CD4-positive, alpha-beta T cell treated with Interleukin-15 for 1 hour (primary cell): Measurements from ENCODE around the gene SYNGR3.
A peak's percentile ranks its signal among the peaks of the same experiment; 100 is the strongest.
"Not testable (repeated sequence)": the region's sequence is repeated elsewhere in the genome, so short reads cannot be mapped to it uniquely, and the experiment has no call there.

ENCODE experiments used
- DNase-seq: peaks from one replicate; pipeline ENCODE4 v3.0.0-alpha.2; 2020

SYNGR3 gene

GRCh38 chr16:1960665-1961630 is 28.8 kb upstream of the SYNGR3 start:
- no peak for DNase-seq

GRCh38 chr16:1961651-1962067 is 28.1 kb upstream of the SYNGR3 start:
- DNase-seq: no peak

GRCh38 chr16:1962161-1963153 is 27.3 kb upstream of the SYNGR3 start:
- not testable (repeated sequence) for DNase-seq

GRCh38 chr16:1963806-1964505 is 25.8 kb upstream of the SYNGR3 start:
- DNase-seq: no peak

GRCh38 chr16:1964506-1965395 is 25.0 kb upstream of the SYNGR3 start, which contains the start of gene RPS2:
TSS of gene RPS2 (minus strand) at chr16:1964826. CDS start at chr16:1964625, 201 bp downstream.
- DNase-seq: peak; percentile 99

GRCh38 chr16:1965396-1966001 is 24.3 kb upstream of the SYNGR3 start:
- no peak for DNase-seq

- no peak for DNase-seq
Observed at GRCh38 chr16:1966460-1966859, 23.3 kb upstream of the SYNGR3 start, which contains the start of gene RNF151. TSS of gene RNF151 (plus strand) at chr16:1966856. CDS start at chr16:1966882, 26 bp downstream.

GRCh38 chr16:1968146-1968953 is 21.4 kb upstream of the SYNGR3 start:
- no peak for DNase-seq

GRCh38 chr16:1971796-1972489 is 17.8 kb upstream of the SYNGR3 start, which contains the start of gene TBL3:
TSS of gene TBL3 (plus strand) at chr16:1972053. CDS start at chr16:1972165, 112 bp downstream.
- peak; percentile 96 for DNase-seq

GRCh38 chr16:1972490-1972877 is 17.3 kb upstream of the SYNGR3 start:
- DNase-seq: no peak

- DNase-seq: no peak
Observed at GRCh38 chr16:1973461-1974156, 16.2 kb upstream of the SYNGR3 start.

- DNase-seq: no peak
Observed at GRCh38 chr16:1974157-1975070, 15.4 kb upstream of the SYNGR3 start.

GRCh38 chr16:1975432-1976215 is 14.1 kb upstream of the SYNGR3 start:
- DNase-seq: no peak

- DNase-seq: no peak
Observed at GRCh38 chr16:1976216-1976520, 13.6 kb upstream of the SYNGR3 start.

GRCh38 chr16:1976951-1977874 is 12.6 kb upstream of the SYNGR3 start:
- DNase-seq: no peak

GRCh38 chr16:1977875-1978268 is 11.9 kb upstream of the SYNGR3 start:
- DNase-seq: no peak
